ENCODE data around the gene ARID5B.
A peak's percentile ranks its signal among the peaks of the same experiment; 100 is the strongest.

Gene ARID5B

DNA sequence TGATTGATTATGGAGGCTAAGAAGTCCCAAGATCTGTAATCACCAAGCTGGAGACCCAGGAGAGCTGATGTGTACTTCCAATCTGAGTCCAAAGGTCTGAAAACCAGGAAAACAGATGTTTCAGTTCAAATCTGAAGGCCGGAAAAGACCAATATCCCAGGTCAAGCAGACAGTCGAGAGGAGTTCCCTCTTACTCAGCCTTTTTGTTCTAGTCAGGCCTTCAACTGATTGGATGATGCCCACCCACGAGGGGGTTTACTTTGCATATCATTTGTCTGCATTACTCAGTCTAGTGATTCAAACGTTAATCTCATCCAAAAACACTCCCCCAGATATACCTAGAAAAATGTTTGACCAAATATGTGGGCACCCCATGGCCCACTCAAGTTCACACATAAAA, 7.4 kb upstream of the ARID5B start:
- Histone ChIP-seq H2BK15ac (ENCODE audit: low read length) (no peak overlapping the region), H2BK120ac (ENCODE audit: low read depth, low read length) (no peak overlapping the region), H3K9me3 (replicated peaks in 1 of 2; ENCODE audit: control insufficient read depth in 2 of 2, insufficient read depth in 1 of 2, low read depth in 1 of 2, low read length in 2 of 2) (no peaks in the 10 kb centered on the region), H3K36me3 (replicated peaks in 1 of 2; ENCODE audit: control insufficient read depth in 2 of 2, insufficient read depth in 2 of 2, low read length in 2 of 2) (no peaks in the 10 kb centered on the region), H3K4me1 (ENCODE audit: control insufficient read depth in 2 of 2, insufficient read depth in 1 of 2, low read depth in 1 of 2, low read length in 2 of 2) (peaks cover 0 to 5% of the 10 kb centered on the region in 2 donors), H3K4me2 (ENCODE audit: insufficient read depth, low read length, poor library complexity, severe bottlenecking) (no peak overlapping the region), H2BK12ac (ENCODE audit: low read length) (no peak overlapping the region), H3K4ac (ENCODE audit: low read length) (no peak overlapping the region), H3K14ac (ENCODE audit: low read length) (no peak overlapping the region), H3K27me3 (ENCODE audit: control insufficient read depth in 3 of 3, insufficient read depth in 3 of 3, low read depth in 1 of 3, low read length in 3 of 3) (peaks cover 0 to 7% (median 0%) of the 10 kb centered on the region in 3 experiments), H3K79me1 (ENCODE audit: low read depth, low read length) (no peaks in the 10 kb centered on the region), H4K91ac (ENCODE audit: low read depth, low read length, poor library complexity) (no peak overlapping the region), H3K9ac (ENCODE audit: low read depth, low read length, poor library complexity) (no peak overlapping the region), H2BK5ac (ENCODE audit: low read length) (no peak overlapping the region), H2AK5ac (ENCODE audit: low read depth, low read length) (no peak overlapping the region), H4K8ac (ENCODE audit: low read depth, low read length) (no peak overlapping the region), H3K18ac (ENCODE audit: low read length) (no peak overlapping the region), H3K4me3 (ENCODE audit: low read length in 2 of 2) (no peak overlapping the region), H3K23ac (ENCODE audit: low read depth, low read length, poor library complexity) (no peak overlapping the region), H2AFZ (ENCODE audit: low read length) (no peak overlapping the region), H3K27ac (replicated peaks; ENCODE audit: low read length) (no peak overlapping the region)
- no peak for DNase-seq (ENCODE audit: low spot score)
- no CpG with 5 or more reads among the region's 4 CpGs for WGBS, 2 donors (ENCODE audit: extremely low coverage in 2 of 2, insufficient read length in 2 of 2, insufficient replicate concordance in 1 of 2)

- Histone ChIP-seq H2BK15ac (ENCODE audit: low read length) (no peak overlapping the region), H3K18ac (ENCODE audit: low read length) (no peak overlapping the region), H2BK12ac (ENCODE audit: low read length) (no peak overlapping the region), H3K4me1 (ENCODE audit: control insufficient read depth in 2 of 2, insufficient read depth in 1 of 2, low read depth in 1 of 2, low read length in 2 of 2) (peaks cover 4 to 5% of the 10 kb centered on the region in 2 donors), H2AK5ac (ENCODE audit: low read depth, low read length) (no peak overlapping the region), H3K14ac (ENCODE audit: low read length) (no peak overlapping the region), H3K9me3 (replicated peaks in 1 of 2; ENCODE audit: control insufficient read depth in 2 of 2, insufficient read depth in 1 of 2, low read depth in 1 of 2, low read length in 2 of 2) (no peaks in the 10 kb centered on the region), H3K4me2 (ENCODE audit: insufficient read depth, low read length, poor library complexity, severe bottlenecking) (no peak overlapping the region), H3K79me1 (ENCODE audit: low read depth, low read length) (no peaks in the 10 kb centered on the region), H3K4ac (ENCODE audit: low read length) (no peak overlapping the region), H3K27me3 (ENCODE audit: control insufficient read depth in 3 of 3, insufficient read depth in 3 of 3, low read depth in 1 of 3, low read length in 3 of 3) (peaks cover 0 to 10% (median 0%) of the 10 kb centered on the region in 3 experiments), H3K36me3 (replicated peaks in 1 of 2; ENCODE audit: control insufficient read depth in 2 of 2, insufficient read depth in 2 of 2, low read length in 2 of 2) (no peaks in the 10 kb centered on the region), H3K27ac (replicated peaks; ENCODE audit: low read length) (no peak overlapping the region), H2AFZ (ENCODE audit: low read length) (no peak overlapping the region), H4K8ac (ENCODE audit: low read depth, low read length) (no peak overlapping the region), H2BK120ac (ENCODE audit: low read depth, low read length) (no peak overlapping the region), H4K91ac (ENCODE audit: low read depth, low read length, poor library complexity) (no peak overlapping the region), H3K4me3 (ENCODE audit: low read length in 2 of 2) (no peak overlapping the region), H3K9ac (ENCODE audit: low read depth, low read length, poor library complexity) (no peak overlapping the region), H2BK5ac (ENCODE audit: low read length) (no peak overlapping the region), H3K23ac (ENCODE audit: low read depth, low read length, poor library complexity) (no peak overlapping the region)
- no peak for DNase-seq (ENCODE audit: low spot score)
- no CpG with 5 or more reads among the region's 6 CpGs for WGBS, 2 donors (ENCODE audit: extremely low coverage in 2 of 2, insufficient read length in 2 of 2, insufficient replicate concordance in 1 of 2)
Measured at GRCh38 chr10:61895898-61896600, 5.5 kb upstream of the ARID5B start.

DNA sequence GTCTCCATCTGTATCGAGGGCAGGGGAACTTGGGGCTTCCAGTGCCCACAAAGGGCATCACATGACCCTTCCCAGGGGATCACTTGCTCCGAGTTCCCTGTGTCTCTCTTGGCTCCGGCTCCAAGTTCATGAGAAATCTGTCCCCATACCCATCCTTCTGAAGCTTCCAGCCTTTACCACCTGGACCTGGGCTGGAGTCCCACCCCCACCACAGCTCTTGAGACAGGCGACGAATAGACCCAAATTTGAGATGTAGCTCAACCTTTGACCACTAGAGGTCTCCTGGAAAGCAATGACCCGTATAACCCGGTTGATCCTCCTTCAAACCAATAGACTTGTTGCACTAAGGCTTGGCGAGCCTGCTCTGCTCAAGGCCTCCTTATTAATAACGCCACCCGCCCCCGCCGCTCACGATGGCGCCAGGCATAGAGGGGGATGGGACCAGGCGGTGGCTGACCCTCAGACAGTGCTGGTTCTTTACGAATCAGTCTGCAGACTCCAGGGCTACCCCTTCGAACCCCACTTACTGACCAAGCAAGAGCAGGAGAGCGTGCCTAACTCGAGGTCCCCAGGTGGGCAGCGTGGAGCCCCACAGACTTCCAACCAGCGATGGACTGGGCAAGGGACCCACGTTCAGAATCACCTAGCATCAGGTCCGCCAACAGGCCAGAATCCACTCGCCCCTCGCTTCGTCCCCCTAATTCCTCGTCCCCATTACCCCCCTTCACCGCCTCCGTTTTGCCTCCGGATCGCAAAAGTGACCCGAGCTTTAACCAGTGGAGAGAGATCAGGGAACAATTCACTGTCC, 4.4 kb upstream of the ARID5B start:
- DNase-seq (ENCODE audit: low spot score): peak; percentile 78
- H2BK120ac ChIP-seq (ENCODE audit: low read depth, low read length): no peak overlapping the region
- H4K8ac ChIP-seq (ENCODE audit: low read depth, low read length): no peak overlapping the region
- no peak overlapping the region for H3K14ac ChIP-seq (ENCODE audit: low read length)
- H3K79me1 ChIP-seq (ENCODE audit: low read depth, low read length): no peaks in the 10 kb centered on the region
- no peak overlapping the region for H3K27ac ChIP-seq (replicated peaks; ENCODE audit: low read length)
- H3K4me3 ChIP-seq (ENCODE audit: low read length in 2 of 2): peak overlapping the region; percentile 38 to 71
- peaks cover 0 to 10% (median 0%) of the 10 kb centered on the region in 3 experiments for H3K27me3 ChIP-seq (ENCODE audit: control insufficient read depth in 3 of 3, insufficient read depth in 3 of 3, low read depth in 1 of 3, low read length in 3 of 3)
- peak overlapping the region; percentile 61 for H3K4ac ChIP-seq (ENCODE audit: low read length)
- peak overlapping the region; percentile 40 for H2BK5ac ChIP-seq (ENCODE audit: low read length)
- no peak overlapping the region for H4K91ac ChIP-seq (ENCODE audit: low read depth, low read length, poor library complexity)
- H3K9me3 ChIP-seq (replicated peaks in 1 of 2; ENCODE audit: control insufficient read depth in 2 of 2, insufficient read depth in 1 of 2, low read depth in 1 of 2, low read length in 2 of 2): no peaks in the 10 kb centered on the region
- H3K9ac ChIP-seq (ENCODE audit: low read depth, low read length, poor library complexity): peak overlapping the region; percentile 81
- H2AK5ac ChIP-seq (ENCODE audit: low read depth, low read length): no peak overlapping the region
- peak overlapping the region; percentile 88 for H3K4me2 ChIP-seq (ENCODE audit: insufficient read depth, low read length, poor library complexity, severe bottlenecking)
- H3K36me3 ChIP-seq (replicated peaks in 1 of 2; ENCODE audit: control insufficient read depth in 2 of 2, insufficient read depth in 2 of 2, low read length in 2 of 2): no peaks in the 10 kb centered on the region
- peak overlapping the region; percentile 93 for H3K18ac ChIP-seq (ENCODE audit: low read length)
- no CpG with 5 or more reads among the region's 32 CpGs for WGBS, 2 donors (ENCODE audit: extremely low coverage in 2 of 2, insufficient read length in 2 of 2, insufficient replicate concordance in 1 of 2)
- H2BK15ac ChIP-seq (ENCODE audit: low read length): peak overlapping the region; percentile 66
- H3K23ac ChIP-seq (ENCODE audit: low read depth, low read length, poor library complexity): no peak overlapping the region
- no peak overlapping the region for H2BK12ac ChIP-seq (ENCODE audit: low read length)
- peak overlapping the region; percentile 93 for H2AFZ ChIP-seq (ENCODE audit: low read length)
- peaks cover 4 to 5% of the 10 kb centered on the region in 2 donors for H3K4me1 ChIP-seq (ENCODE audit: control insufficient read depth in 2 of 2, insufficient read depth in 1 of 2, low read depth in 1 of 2, low read length in 2 of 2)
